HepG2 (cell line): ENCODE measurements around the gene C19orf73. TPM values are rescaled to one million over a fixed set of nuclear protein-coding genes. Genes with fewer than 3 reads are reported as not detected.

Experiments used
- CREBL2 ChIP-seq: sonication (generic); formaldehyde crosslinking; IDR thresholded peaks from 2 replicates; pipeline ENCODE4 v1.8.1; 2023; ENCODE audit warnings: missing genetic modification reagents, mild to moderate bottlenecking, borderline replicate concordance
- EEA1 ChIP-seq: sonication (generic); formaldehyde crosslinking; IDR thresholded peaks from 2 replicates; pipeline ENCODE4 v1.5.1; 2020; ENCODE audit warnings: mild to moderate bottlenecking, missing genetic modification reagents, borderline replicate concordance
- GATA4 ChIP-seq: sonication (generic); IDR thresholded peaks from 2 replicates; pipeline ENCODE4 v1.6.1; 2016; ENCODE audit warnings: antibody characterized with exemption, low read depth, borderline replicate concordance
- HNF4G ChIP-seq, 2 experiments: sonication (generic) in 1 of 2; formaldehyde crosslinking in 1 of 2; IDR thresholded peaks; 2 replicates each; pipeline versions ENCODE4 v1.4.0 to v1.6.1; 2011 to 2020; ENCODE audit warnings: borderline replicate concordance in 2 of 2, low read depth in 2 of 2, mild to moderate bottlenecking in 2 of 2, low read length in 1 of 2, missing genetic modification reagents in 1 of 2, moderate library complexity in 1 of 2
- KAT8 ChIP-seq: IDR thresholded peaks from 2 replicates; pipeline ENCODE4 v1.6.1; 2016; ENCODE audit warnings: missing genetic modification reagents, missing compliant biosample characterization
- KLF16 ChIP-seq, 2 experiments: sonication (generic) in 1 of 2; formaldehyde crosslinking in 1 of 2; IDR thresholded peaks; 2 replicates each; pipeline versions ENCODE4 v1.6.1 to v1.8.0; 2016 to 2023; ENCODE audit warnings: missing genetic modification reagents in 2 of 2, missing compliant biosample characterization in 1 of 2
- MLXIP ChIP-seq: sonication (generic); formaldehyde crosslinking; IDR thresholded peaks from 2 replicates; pipeline ENCODE4 v1.9.0; 2021; ENCODE audit warnings: missing genetic modification reagents, borderline replicate concordance
- PAXIP1 ChIP-seq: sonication (generic); formaldehyde crosslinking; conservative IDR thresholded peaks from 2 replicates; pipeline ENCODE4 v1.4.0; 2020; ENCODE audit warnings: mild to moderate bottlenecking, missing genetic modification reagents, moderate library complexity
- ZFP36L2 ChIP-seq: sonication (generic); formaldehyde crosslinking; IDR thresholded peaks from 2 replicates; pipeline ENCODE4 v1.4.0; 2020; ENCODE audit warnings: missing genetic modification reagents
- ZNF326 ChIP-seq: sonication (generic); formaldehyde crosslinking; IDR thresholded peaks from 2 replicates; pipeline ENCODE4 v1.4.0; 2020; ENCODE audit warnings: missing genetic modification reagents, borderline replicate concordance
- ZNF512B ChIP-seq: sonication (generic); formaldehyde crosslinking; IDR thresholded peaks from 2 replicates; pipeline ENCODE4 v1.5.1; 2020; ENCODE audit warnings: missing genetic modification reagents, mild to moderate bottlenecking, borderline replicate concordance
- ZNF720 ChIP-seq: sonication (generic); formaldehyde crosslinking; IDR thresholded peaks from 2 replicates; pipeline ENCODE4 v1.4.0; 2020; ENCODE audit warnings: missing genetic modification reagents
- ZSCAN20 ChIP-seq: sonication (generic); formaldehyde crosslinking; IDR thresholded peaks from 2 replicates; pipeline ENCODE4 v1.4.0; 2020; ENCODE audit warnings: missing genetic modification reagents, mild to moderate bottlenecking, borderline replicate concordance
- polyA plus RNA-seq, 8 experiments: library from polyadenylated mRNA; depleted of rRNA in 3 of 8; stranded (reverse) in 7 of 8; unstranded in 1 of 8; fragments of >200 nt; fragmentation: Illumina TruSeq in 4 of 8; extraction: Trizol in 4 of 8; gene quantifications; 2 replicates each; pipeline versions ENCODE4 v1.2.1 to v1.2.3, GENCODE V29; 2011 to 2016; ENCODE audit warnings: low read depth in 4 of 8, missing spikeins in 1 of 8, mixed read lengths in 1 of 8; ENCODE audit not compliant: insufficient read depth in 1 of 8
- total RNA-seq, 5 experiments: library from RNA; depleted of rRNA; stranded (reverse); fragments of >200 nt; fragmentation: Illumina TruSeq; extraction: Trizol; gene quantifications; 2 replicates each; pipeline ENCODE4 v1.2.3, GENCODE V29; 2016; ENCODE audit warnings: low read depth in 1 of 5
- TF ChIP-seq, protein P1 (sequence below): IDR thresholded peaks from 2 replicates; pipeline ENCODE4 v1.6.1; 2016

The C19orf73 gene
- total and polyA plus RNA-seq, 2 of the 13 experiments (the other 11 are each of a cell fraction or from before 2014, with no cell fraction given), result 1.4 to 1.5 TPM

- TF ChIP-seq PAXIP1 (peak; percentile 62), ZSCAN20 (CRISPR knock-in tag) (peak; percentile 82; the same call in 1 of the 2 replicates), MLXIP (peak; percentile 80), CREBL2 (CRISPR knock-in tag) (0 out of 2 replicates have a peak, but pooled peaks have one; percentile 79), GATA4 (no peak), EEA1 (CRISPR knock-in tag) (peak; percentile 93; the same call in 1 of the 2 replicates), KLF16 (CRISPR knock-in tag; IDR thresholded peaks at IDR 0.05) (peak in 1 of 2 experiments; percentile 63; a peak in 1 of 4 replicates), ZNF512B (no peak; the same call in 1 of the 2 replicates), HNF4G (IDR thresholded peaks at IDR 0.05; ENCODE audit: borderline replicate concordance, low read depth, low read length) (0 out of 2 replicates have a peak, but pooled peaks have one; percentile 26), HNF4G (CRISPR knock-in tag; IDR thresholded peaks at IDR 0.05; ENCODE audit: borderline replicate concordance, low read depth) (no peak), ZFP36L2 (no peak), ZNF326 (no peak), KAT8 (CRISPR knock-in tag) (0 out of 2 replicates have a peak, but pooled peaks have one; percentile 24), ZNF720 (no peak)
- TF ChIP-seq, protein P1, sequence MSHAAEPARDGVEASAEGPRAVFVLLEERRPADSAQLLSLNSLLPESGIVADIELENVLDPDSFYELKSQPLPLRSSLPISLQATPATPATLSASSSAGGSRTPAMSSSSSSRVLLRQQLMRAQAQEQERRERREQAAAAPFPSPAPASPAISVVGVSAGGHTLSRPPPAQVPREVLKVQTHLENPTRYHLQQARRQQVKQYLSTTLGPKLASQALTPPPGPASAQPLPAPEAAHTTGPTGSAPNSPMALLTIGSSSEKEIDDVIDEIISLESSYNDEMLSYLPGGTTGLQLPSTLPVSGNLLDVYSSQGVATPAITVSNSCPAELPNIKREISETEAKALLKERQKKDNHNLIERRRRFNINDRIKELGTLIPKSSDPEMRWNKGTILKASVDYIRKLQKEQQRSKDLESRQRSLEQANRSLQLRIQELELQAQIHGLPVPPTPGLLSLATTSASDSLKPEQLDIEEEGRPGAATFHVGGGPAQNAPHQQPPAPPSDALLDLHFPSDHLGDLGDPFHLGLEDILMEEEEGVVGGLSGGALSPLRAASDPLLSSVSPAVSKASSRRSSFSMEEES, result 0 out of 2 replicates have a peak, but pooled peaks have one; percentile 59
Measured at GRCh38 chr19:49118565-49119410, at the start of gene C19orf73 (continued).
